A673 (cell line): Measurements from ENCODE around the gene MARK1. TPM values are rescaled to one million over a fixed set of nuclear protein-coding genes. Genes with fewer than 3 reads are reported as not detected.

ENCODE experiments used
- BruUV-seq: library from RNA; stranded (reverse); fragments of 400-500 nt; replicated peaks from 2 replicates; lab custom pipeline; 2021; lab: Mats Ljungman, UMichigan
- CTCF ChIA-PET: fragments of 300-600 bp; sonication (Branson Sonifier 250); formaldehyde crosslinking; loops from one replicate; lab custom pipeline; 2022; ENCODE audit warnings: antibody characterized with exemption; lab: Charles Lee
- POLR2A ChIA-PET: fragments of 300-600 bp; sonication (Branson Sonifier 250); formaldehyde crosslinking; loops from one replicate; lab custom pipeline; 2022; ENCODE audit warnings: antibody characterized with exemption; ENCODE audit not compliant: low non-redundant PET; lab: Charles Lee
- DNase-seq: peaks from one replicate; pipeline ENCODE4 v3.0.0-alpha.2; 2015; ENCODE audit warnings: low spot score
- H3K27ac ChIP-seq: fragments of 200-600 bp; sonication (generic); 2 replicates; pipeline ENCODE4 v1.5.1; 2016; ENCODE audit warnings: mixed run types, low read depth, mild to moderate bottlenecking, mixed read lengths, antibody characterized with exemption, low read length; ENCODE audit not compliant: poor library complexity, severe bottlenecking
- H3K27me3 ChIP-seq: fragments of 200-600 bp; sonication (generic); replicated peaks from 2 replicates; pipeline ENCODE4 v1.6.1; 2017; ENCODE audit warnings: mixed run types, low read depth, mild to moderate bottlenecking, mixed read lengths, antibody characterized with exemption, low read length; ENCODE audit not compliant: insufficient read depth, poor library complexity
- H3K36me3 ChIP-seq: fragments of 200-600 bp; sonication (generic); 2 replicates; pipeline ENCODE4 v1.6.1; 2016; ENCODE audit warnings: mixed run types, mild to moderate bottlenecking, mixed read lengths, antibody characterized with exemption, low read length; ENCODE audit not compliant: insufficient read depth, poor library complexity, severe bottlenecking
- H3K4me1 ChIP-seq: fragments of 200-600 bp; sonication (generic); 2 replicates; pipeline ENCODE4 v1.6.1; 2017; ENCODE audit warnings: mixed run types, mild to moderate bottlenecking, mixed read lengths, antibody characterized with exemption, low read length; ENCODE audit not compliant: insufficient read depth, poor library complexity, severe bottlenecking
- H3K4me3 ChIP-seq: fragments of 200-600 bp; sonication (generic); 2 replicates; pipeline ENCODE4 v1.5.1; 2016; ENCODE audit warnings: low read depth, mixed run types, mild to moderate bottlenecking, mixed read lengths, low read length; ENCODE audit not compliant: poor library complexity, severe bottlenecking
- H3K9me3 ChIP-seq: fragments of 200-600 bp; sonication (generic); 2 replicates; pipeline ENCODE4 v1.6.1; 2016; ENCODE audit warnings: mixed run types, low read depth, mild to moderate bottlenecking, mixed read lengths, antibody characterized with exemption, low read length; ENCODE audit not compliant: poor library complexity, severe bottlenecking
- CTCF ChIP-seq: fragments of 300-800, 200-600 bp; sonication (generic); conservative IDR thresholded peaks from 2 replicates; pipeline ENCODE4 v1.5.1; 2017; ENCODE audit warnings: low read depth, mild to moderate bottlenecking, antibody characterized with exemption, low read length, moderate library complexity, mixed read lengths
- EZH2 ChIP-seq: fragments of 200-600 bp; sonication (generic); IDR thresholded peaks from 2 replicates; pipeline ENCODE4 v1.6.1; 2017; ENCODE audit warnings: borderline replicate concordance, low read depth, mild to moderate bottlenecking, mixed read lengths, antibody characterized with exemption, low read length; ENCODE audit not compliant: poor library complexity, severe bottlenecking
- intact Hi-C: fragments of 100-400 bp; cut with micrococcal nuclease; formaldehyde crosslinking; loops from one replicate; pipeline ENCODE4 v1.10.0; 2022; ENCODE audit not compliant: unreplicated experiment
- total RNA-seq: library from RNA; stranded (reverse); gene quantifications from 2 replicates; pipeline ENCODE4 v1.2.3, GENCODE V29; 2021

Gene MARK1
- total RNA-seq, 1 experiment from 2014 or later = 5.1 TPM

GRCh38 chr1:220655509-220655908 is 127.6 kb downstream of the MARK1 start:
- no peak overlapping the region for H3K27ac ChIP-seq
- intact Hi-C loops = no loop called here
- H3K27me3 ChIP-seq = no peaks in the 10 kb centered on the region
- no peak for TF ChIP-seq EZH2
- TF ChIP-seq CTCF = no peak
- no TSS peak for BruUV-seq
- H3K36me3 ChIP-seq = no peaks in the 10 kb centered on the region
- H3K4me3 ChIP-seq = no peak overlapping the region
- DNase-seq = no peak
- no peaks in the 10 kb centered on the region for H3K4me1 ChIP-seq
- ChIA-PET CTCF (no interaction called here), POLR2A (interaction anchor here (0.6 kb wide), 1 partner anchor 10 kb away, joined by 4 read pairs; no protein-coding TSS in a partner anchor)
- no peaks in the 10 kb centered on the region for H3K9me3 ChIP-seq

- Histone ChIP-seq H3K36me3 (no peaks in the 10 kb centered on the region), H3K27ac (no peak overlapping the region), H3K4me3 (no peak overlapping the region), H3K9me3 (no peaks in the 10 kb centered on the region), H3K4me1 (no peaks in the 10 kb centered on the region), H3K27me3 (no peaks in the 10 kb centered on the region)
- BruUV-seq = no TSS peak
- no peak for DNase-seq
- ChIA-PET POLR2A (no interaction called here), CTCF (no interaction called here)
- intact Hi-C loops = no loop called here
- TF ChIP-seq CTCF = no peak
- no peak for TF ChIP-seq EZH2
Observed at GRCh38 chr1:220655961-220656740, 128.2 kb downstream of the MARK1 start.

- Histone ChIP-seq H3K27me3 (no peaks in the 10 kb centered on the region), H3K4me3 (no peak overlapping the region), H3K4me1 (no peaks in the 10 kb centered on the region), H3K27ac (no peak overlapping the region), H3K9me3 (no peaks in the 10 kb centered on the region), H3K36me3 (no peaks in the 10 kb centered on the region)
- BruUV-seq = no TSS peak
- ChIA-PET CTCF (no interaction called here), POLR2A (no interaction called here)
- no peak for DNase-seq
- no peak for TF ChIP-seq CTCF
- no peak for TF ChIP-seq EZH2
- intact Hi-C loops = no loop called here
Observed at GRCh38 chr1:220666349-220666748, 138.4 kb downstream of the MARK1 start.
